ENCODE data around the gene FGGY.

The FGGY gene

DNA sequence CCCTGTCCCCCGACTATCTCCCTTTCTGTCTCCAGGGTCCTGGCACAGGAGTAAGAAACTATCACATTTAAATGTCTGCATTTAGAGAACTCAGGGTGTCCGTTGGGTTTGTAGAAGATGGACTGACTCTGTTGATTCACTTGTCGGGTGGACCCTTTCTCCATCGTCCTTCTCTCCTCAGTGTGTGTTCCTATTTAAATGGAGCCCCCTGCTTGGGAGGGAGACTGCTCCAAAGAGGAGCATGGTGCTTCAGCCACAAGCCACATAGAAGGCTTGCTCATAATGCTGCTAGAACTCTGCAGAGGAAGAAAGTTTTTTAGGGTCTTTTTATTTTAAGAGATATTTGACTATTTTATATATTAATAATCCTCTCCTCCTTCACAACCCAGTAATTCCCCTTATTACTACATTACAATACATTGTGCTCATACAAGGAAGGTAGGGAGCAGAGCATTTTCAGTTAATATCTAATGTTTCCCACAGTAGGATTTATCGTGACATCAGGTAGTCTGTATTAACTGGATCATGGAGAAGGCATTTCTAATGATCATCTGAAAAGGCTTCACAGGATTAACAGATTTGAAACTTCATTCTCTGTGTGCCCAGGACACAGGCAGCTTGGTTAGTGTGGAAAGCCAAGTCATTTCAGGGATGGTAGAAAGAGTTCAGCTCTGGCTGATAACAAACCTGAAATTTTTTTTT, 13.8 kb downstream of the FGGY start:
- CTCF ChIA-PET = no interaction called here
- TF ChIP-seq ZNF221 (tag by site-specific recombination; IDR thresholded peaks at IDR 0.05; ENCODE audit: borderline replicate concordance) (no peak), ZNF791 (tag by site-specific recombination; IDR thresholded peaks at IDR 0.05) (no peak), HOXC10 (CRISPR knock-in tag; IDR thresholded peaks at IDR 0.05) (no peak), RBAK (tag by site-specific recombination; IDR thresholded peaks at IDR 0.05) (no peak), ZNF266 (tag by site-specific recombination; IDR thresholded peaks at IDR 0.05; ENCODE audit: low read depth) (no peak), ZNF544 (tag by site-specific recombination; IDR thresholded peaks at IDR 0.05) (no peak), ZEB2 (tag by site-specific recombination; IDR thresholded peaks at IDR 0.05) (no peak)
- TF ChIP-seq, protein P1, sequence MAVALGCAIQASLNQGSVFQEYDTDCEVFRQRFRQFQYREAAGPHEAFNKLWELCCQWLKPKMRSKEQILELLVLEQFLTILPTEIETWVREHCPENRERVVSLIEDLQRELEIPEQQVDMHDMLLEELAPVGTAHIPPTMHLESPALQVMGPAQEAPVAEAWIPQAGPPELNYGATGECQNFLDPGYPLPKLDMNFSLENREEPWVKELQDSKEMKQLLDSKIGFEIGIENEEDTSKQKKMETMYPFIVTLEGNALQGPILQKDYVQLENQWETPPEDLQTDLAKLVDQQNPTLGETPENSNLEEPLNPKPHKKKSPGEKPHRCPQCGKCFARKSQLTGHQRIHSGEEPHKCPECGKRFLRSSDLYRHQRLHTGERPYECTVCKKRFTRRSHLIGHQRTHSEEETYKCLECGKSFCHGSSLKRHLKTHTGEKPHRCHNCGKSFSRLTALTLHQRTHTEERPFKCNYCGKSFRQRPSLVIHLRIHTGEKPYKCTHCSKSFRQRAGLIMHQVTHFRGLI (tag by site-specific recombination; IDR thresholded peaks at IDR 0.05) = no peak

GRCh38 chr1:59314776-59315528, 18.1 kb downstream of the FGGY start:
- Histone ChIP-seq H3K9me3 (ENCODE audit: control insufficient read depth, insufficient read depth, low read depth, low read length) (no peaks in the 10 kb centered on the region), H3K4me1 (ENCODE audit: control insufficient read depth, insufficient read depth, low read length) (peaks cover 3% of the 10 kb centered on the region; the same call in 1 of the 2 replicates), H3K4me3 (ENCODE audit: low read depth, low read length) (no peak overlapping the region), H3K36me3 (ENCODE audit: control insufficient read depth in 2 of 2, insufficient read depth in 1 of 2, low read length in 2 of 2) (no peaks in the 10 kb centered on the region), H3K27ac (ENCODE audit: extremely low read depth, low read depth, low read length) (no peak overlapping the region)
- ChIA-PET CTCF (no interaction called here), POLR2A (no interaction called here)
- TF ChIP-seq, protein P2, sequence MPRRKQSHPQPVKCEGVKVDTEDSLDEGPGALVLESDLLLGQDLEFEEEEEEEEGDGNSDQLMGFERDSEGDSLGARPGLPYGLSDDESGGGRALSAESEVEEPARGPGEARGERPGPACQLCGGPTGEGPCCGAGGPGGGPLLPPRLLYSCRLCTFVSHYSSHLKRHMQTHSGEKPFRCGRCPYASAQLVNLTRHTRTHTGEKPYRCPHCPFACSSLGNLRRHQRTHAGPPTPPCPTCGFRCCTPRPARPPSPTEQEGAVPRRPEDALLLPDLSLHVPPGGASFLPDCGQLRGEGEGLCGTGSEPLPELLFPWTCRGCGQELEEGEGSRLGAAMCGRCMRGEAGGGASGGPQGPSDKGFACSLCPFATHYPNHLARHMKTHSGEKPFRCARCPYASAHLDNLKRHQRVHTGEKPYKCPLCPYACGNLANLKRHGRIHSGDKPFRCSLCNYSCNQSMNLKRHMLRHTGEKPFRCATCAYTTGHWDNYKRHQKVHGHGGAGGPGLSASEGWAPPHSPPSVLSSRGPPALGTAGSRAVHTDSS (tag by site-specific recombination; IDR thresholded peaks at IDR 0.05) = no peak
- TF ChIP-seq ZNF843 (tag by site-specific recombination; IDR thresholded peaks at IDR 0.05) = no peak
- TF ChIP-seq ZNF335 (tag by site-specific recombination; conservative IDR thresholded peaks at IDR 0.05) = peak; percentile 28
- TF ChIP-seq GLIS2 (tag by site-specific recombination; IDR thresholded peaks at IDR 0.05) = no peak
- TF ChIP-seq PRDM1 (tag by site-specific recombination; IDR thresholded peaks at IDR 0.05) = peak; percentile 64
- TF ChIP-seq YY2 (tag by site-specific recombination; IDR thresholded peaks at IDR 0.05) = no peak
- no peak for TF ChIP-seq SP2 (tag by site-specific recombination; IDR thresholded peaks at IDR 0.05)
- no peak for TF ChIP-seq AEBP2 (tag by site-specific recombination; IDR thresholded peaks at IDR 0.05; ENCODE audit: borderline replicate concordance)
- TF ChIP-seq ZSCAN5A (tag by site-specific recombination; IDR thresholded peaks at IDR 0.05) = no peak
- TF ChIP-seq ZNF544 (tag by site-specific recombination; IDR thresholded peaks at IDR 0.05) = no peak
- TF ChIP-seq, protein P3, sequence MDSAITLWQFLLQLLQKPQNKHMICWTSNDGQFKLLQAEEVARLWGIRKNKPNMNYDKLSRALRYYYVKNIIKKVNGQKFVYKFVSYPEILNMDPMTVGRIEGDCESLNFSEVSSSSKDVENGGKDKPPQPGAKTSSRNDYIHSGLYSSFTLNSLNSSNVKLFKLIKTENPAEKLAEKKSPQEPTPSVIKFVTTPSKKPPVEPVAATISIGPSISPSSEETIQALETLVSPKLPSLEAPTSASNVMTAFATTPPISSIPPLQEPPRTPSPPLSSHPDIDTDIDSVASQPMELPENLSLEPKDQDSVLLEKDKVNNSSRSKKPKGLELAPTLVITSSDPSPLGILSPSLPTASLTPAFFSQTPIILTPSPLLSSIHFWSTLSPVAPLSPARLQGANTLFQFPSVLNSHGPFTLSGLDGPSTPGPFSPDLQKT (IDR thresholded peaks at IDR 0.05; ENCODE audit: borderline replicate concordance, low read depth, low read length) = no peak
- peak; percentile 36 for TF ChIP-seq ZNF398 (tag by site-specific recombination; IDR thresholded peaks at IDR 0.05)
- TF ChIP-seq ZNF157 (tag by site-specific recombination; IDR thresholded peaks at IDR 0.05) = no peak
- no peak for TF ChIP-seq ZNF311 (tag by site-specific recombination; IDR thresholded peaks at IDR 0.05; ENCODE audit: borderline replicate concordance)

More for the DNA sequence above, 13.8 kb downstream of the FGGY start:
- no peak overlapping the region for H3K4me3 ChIP-seq (ENCODE audit: low read depth, low read length)
- H3K27ac ChIP-seq (ENCODE audit: extremely low read depth, low read depth, low read length) = no peak overlapping the region
- no peaks in the 10 kb centered on the region for H3K9me3 ChIP-seq (ENCODE audit: control insufficient read depth, insufficient read depth, low read depth, low read length)
- no peaks in the 10 kb centered on the region for H3K4me1 ChIP-seq (ENCODE audit: control insufficient read depth, insufficient read depth, low read length)
- H3K36me3 ChIP-seq (ENCODE audit: control insufficient read depth in 2 of 2, insufficient read depth in 1 of 2, low read length in 2 of 2) = no peaks in the 10 kb centered on the region
- POLR2A ChIA-PET = no interaction called here

Data from HEK293 (cell line).